H1 (cell line): ENCODE results near the gene BSCL2. TPM values are rescaled to one million over a fixed set of nuclear protein-coding genes. Genes with fewer than 3 reads are reported as not detected.
A peak's percentile ranks its signal among the peaks of the same experiment; 100 is the strongest.

ENCODE experiments used
- RAD21 ChIP-seq, 2 experiments: IDR thresholded peaks in 1 of 2; conservative IDR thresholded peaks in 1 of 2; 2 replicates each; pipeline ENCODE4 v1.6.1; 2011; ENCODE audit warnings: low read depth in 2 of 2, low read length in 2 of 2, improper control_type of control experiment in 1 of 2, inconsistent platforms in 1 of 2, mild to moderate bottlenecking in 1 of 2, moderate library complexity in 1 of 2
- polyA plus RNA-seq, 7 experiments: library from polyadenylated mRNA; depleted of rRNA in 3 of 7; stranded (reverse) in 5 of 7; unstranded in 2 of 7; fragments of >200 nt in 5 of 7; fragments of 200-250 nt in 2 of 7; gene quantifications; 1 replicate in 5 of 7; 2 replicates in 1 of 7; 4 replicates in 1 of 7; pipeline versions ENCODE4 v1.2.1 to v1.2.3, GENCODE V29; 2011 to 2013; ENCODE audit warnings: missing spikeins in 2 of 7, mixed read lengths in 2 of 7
- total RNA-seq: library from RNA; stranded (reverse); fragmentation: NEBNext Ultra II Directional; extraction: Animal tissue kit (Norgen Biotek cat#: 25700); gene quantifications from 2 replicates; pipeline ENCODE4 v1.2.1, GENCODE V29; 2021

Gene BSCL2
- total and polyA plus RNA-seq, 2 of the 8 experiments (the other 6 are each of a cell fraction or from before 2014, with no cell fraction given) = 59.5 to 264 TPM

DNA sequence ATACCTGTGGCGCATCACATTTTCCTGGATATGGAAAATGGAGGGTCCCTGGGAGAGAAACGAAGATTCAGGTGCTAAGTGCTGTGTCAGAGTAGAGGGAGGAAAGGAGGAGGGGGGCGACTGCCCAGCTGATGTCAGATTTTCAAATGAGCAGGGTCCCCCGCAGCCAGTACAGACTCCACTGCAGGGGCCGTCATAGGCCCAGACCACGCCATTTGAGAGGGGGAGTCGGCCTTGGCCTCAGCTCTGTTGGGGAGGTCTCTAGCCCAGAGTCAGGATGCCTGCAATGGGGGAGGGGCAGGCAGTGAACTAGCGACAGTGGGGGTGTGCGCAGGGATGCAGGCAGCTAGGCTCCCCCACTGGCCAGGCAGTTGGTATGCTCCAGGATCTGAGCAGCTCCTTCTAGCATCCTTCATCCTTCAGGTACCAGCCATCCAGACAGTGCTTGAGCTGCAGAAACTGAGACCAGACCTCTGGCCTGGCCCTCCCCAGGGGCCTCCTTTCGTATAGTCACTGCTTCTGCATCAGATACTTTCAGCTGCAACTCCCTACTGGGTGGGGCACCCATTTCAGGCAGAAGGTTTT is at the start of gene BSCL2, which contains the start of gene GNG3 (continued):
- TF ChIP-seq RAD21 (IDR thresholded peaks at IDR 0.05 in 1 of 2, conservative IDR thresholded peaks at IDR 0.05 in 1 of 2; ENCODE audit: low read depth in 2 of 2, low read length in 2 of 2) = 0 out of 4 replicates have a peak, but pooled peaks of 1 of the 2 experiments have one; percentile 2
